Mesenchymal stem cell (in vitro differentiated cells and primary cell): ENCODE data around the gene KCTD5.

Source experiments
- DNase-seq: peaks from one replicate; pipeline ENCODE4 v3.0.0-alpha.2; 2013
- H2AFZ ChIP-seq: one replicate; pipeline ENCODE4 v1.6.1; 2013; ENCODE audit warnings: low read depth, mild to moderate bottlenecking, control low read depth, inconsistent platforms, low read length, moderate library complexity
- H2AK5ac ChIP-seq: 2 replicates; pipeline ENCODE4 v1.6.1; 2013; ENCODE audit warnings: low read length, moderate library complexity, mild to moderate bottlenecking, inconsistent platforms; ENCODE audit not compliant: severe bottlenecking
- H2BK120ac ChIP-seq: one replicate; pipeline ENCODE4 v1.6.1; 2013; ENCODE audit warnings: low read depth, mild to moderate bottlenecking, inconsistent platforms, low read length, moderate library complexity
- H2BK12ac ChIP-seq, 2 experiments: one replicate each; pipeline ENCODE4 v1.6.1; 2013; ENCODE audit warnings: inconsistent platforms in 2 of 2, low read length in 2 of 2, mild to moderate bottlenecking in 2 of 2, moderate library complexity in 2 of 2, control low read depth in 1 of 2
- H2BK15ac ChIP-seq: one replicate; pipeline ENCODE4 v1.6.1; 2013; ENCODE audit warnings: mild to moderate bottlenecking, low read depth, inconsistent platforms; ENCODE audit not compliant: poor library complexity, severe bottlenecking
- H2BK5ac ChIP-seq: 2 replicates; pipeline ENCODE4 v1.6.1; 2013; ENCODE audit warnings: low read depth, mild to moderate bottlenecking, low read length, control low read depth, inconsistent platforms; ENCODE audit not compliant: poor library complexity, severe bottlenecking
- H3K14ac ChIP-seq, 2 experiments: one replicate each; pipeline ENCODE4 v1.6.1; 2013; ENCODE audit warnings: inconsistent platforms in 2 of 2, low read length in 2 of 2, control low read depth in 1 of 2, mild to moderate bottlenecking in 1 of 2, moderate library complexity in 1 of 2
- H3K18ac ChIP-seq, 2 experiments: one replicate each; pipeline ENCODE4 v1.6.1; 2013; ENCODE audit warnings: inconsistent platforms in 2 of 2, low read length in 2 of 2, control low read depth in 1 of 2, low read depth in 1 of 2, mild to moderate bottlenecking in 1 of 2
- H3K23ac ChIP-seq, 2 experiments: one replicate each; pipeline ENCODE4 v1.6.1; 2013; ENCODE audit warnings: inconsistent platforms in 2 of 2, low read length in 2 of 2, mild to moderate bottlenecking in 2 of 2, moderate library complexity in 2 of 2, control low read depth in 1 of 2
- H3K27ac ChIP-seq: 2 replicates; pipeline ENCODE4 v1.5.1; 2013; ENCODE audit warnings: mild to moderate bottlenecking, moderate library complexity, low read length, control low read depth, inconsistent platforms; ENCODE audit not compliant: poor library complexity, severe bottlenecking
- H3K27me3 ChIP-seq, 2 experiments: 2 replicates each; pipeline versions ENCODE4 v1.6.1 to v1.7.0; 2013; ENCODE audit warnings: low read length in 2 of 2, mild to moderate bottlenecking in 2 of 2, moderate library complexity in 2 of 2, control low read depth in 1 of 2, inconsistent platforms in 1 of 2; ENCODE audit not compliant: control insufficient read depth in 1 of 2, insufficient read depth in 1 of 2
- H3K36me3 ChIP-seq, 2 experiments: 2 replicates each; pipeline versions ENCODE4 v1.6.1 to v1.7.0; 2013; ENCODE audit warnings: low read length in 2 of 2, control low read depth in 1 of 2, inconsistent platforms in 1 of 2, low read depth in 1 of 2, mild to moderate bottlenecking in 1 of 2; ENCODE audit not compliant: insufficient read depth in 2 of 2, control insufficient read depth in 1 of 2
- H3K4ac ChIP-seq, 2 experiments: one replicate each; pipeline ENCODE4 v1.6.1; 2013; ENCODE audit warnings: inconsistent platforms in 2 of 2, low read length in 2 of 2, mild to moderate bottlenecking in 2 of 2, moderate library complexity in 2 of 2, control low read depth in 1 of 2, low read depth in 1 of 2
- H3K4me1 ChIP-seq: 2 replicates; pipeline ENCODE4 v1.6.1; 2013; ENCODE audit warnings: low read depth, low read length, control low read depth; ENCODE audit not compliant: control insufficient read depth, insufficient read depth
- H3K4me2 ChIP-seq: 2 replicates; pipeline ENCODE4 v1.6.1; 2013; ENCODE audit warnings: low read length, mild to moderate bottlenecking, inconsistent platforms; ENCODE audit not compliant: poor library complexity, severe bottlenecking
- H3K4me3 ChIP-seq, 2 experiments: 2 replicates each; pipeline versions ENCODE4 v1.5.1 to v1.7.0; 2013; ENCODE audit warnings: low read length in 2 of 2, mild to moderate bottlenecking in 2 of 2, control low read depth in 1 of 2, low read depth in 1 of 2; ENCODE audit not compliant: insufficient read depth in 1 of 2
- H3K79me1 ChIP-seq: replicated peaks from 2 replicates; pipeline ENCODE4 v1.6.1; 2013; ENCODE audit warnings: mild to moderate bottlenecking, control low read depth, low read length, inconsistent platforms; ENCODE audit not compliant: poor library complexity, severe bottlenecking
- H3K9ac ChIP-seq: 2 replicates; pipeline ENCODE4 v1.7.0; 2013; ENCODE audit warnings: mild to moderate bottlenecking, low read length, moderate library complexity
- H3K9me3 ChIP-seq: 2 replicates; pipeline ENCODE4 v1.7.0; 2013; ENCODE audit warnings: mild to moderate bottlenecking, low read length; ENCODE audit not compliant: control insufficient read depth
- H4K8ac ChIP-seq: one replicate; pipeline ENCODE4 v1.6.1; 2013; ENCODE audit warnings: inconsistent platforms, mild to moderate bottlenecking, low read length, moderate library complexity
- H4K91ac ChIP-seq: one replicate; pipeline ENCODE4 v1.6.1; 2013; ENCODE audit warnings: mild to moderate bottlenecking, low read length, inconsistent platforms
- WGBS: methylation state at CpG from one replicate; pipeline ENCODE4 v1.1.7; 2013; ENCODE audit warnings: mixed read lengths; 5-methylcytosine and 5-hydroxymethylcytosine counted together

Gene KCTD5

GRCh38 chr16:2712063-2712441 is 29.7 kb downstream of the KCTD5 start:
- H3K36me3 ChIP-seq = peaks cover 22 to 37% of the 10 kb centered on the region in 2 experiments
- H3K23ac ChIP-seq = no peak overlapping the region
- no peak overlapping the region for H3K4me2 ChIP-seq
- no peak overlapping the region for H2BK12ac ChIP-seq
- H3K14ac ChIP-seq = no peak overlapping the region
- H3K4me3 ChIP-seq = no peak overlapping the region
- no peak overlapping the region for H3K4ac ChIP-seq
- no peak overlapping the region for H3K27ac ChIP-seq
- H2BK120ac ChIP-seq = no peak overlapping the region
- H4K8ac ChIP-seq = no peak overlapping the region
- H3K4me1 ChIP-seq = peaks cover 6% of the 10 kb centered on the region
- DNase-seq = no peak
- H3K9me3 ChIP-seq = no peaks in the 10 kb centered on the region
- H2BK15ac ChIP-seq = no peak overlapping the region
- H3K18ac ChIP-seq = no peak overlapping the region
- no peak overlapping the region for H4K91ac ChIP-seq
- no peak overlapping the region for H2BK5ac ChIP-seq
- 92% methylated on average over 13 of the region's 14 CpGs for WGBS
- H2AFZ ChIP-seq = no peak overlapping the region
- peaks cover 10% of the 10 kb centered on the region for H3K79me1 ChIP-seq
- peaks cover 0 to 3% of the 10 kb centered on the region in 2 experiments for H3K27me3 ChIP-seq
- H3K9ac ChIP-seq = no peak overlapping the region
- H2AK5ac ChIP-seq = no peak overlapping the region

- Histone ChIP-seq H3K18ac (no peak overlapping the region), H3K4me2 (no peak overlapping the region), H2AK5ac (no peak overlapping the region), H3K9ac (no peak overlapping the region), H2BK120ac (no peak overlapping the region), H2BK12ac (no peak overlapping the region), H3K36me3 (peaks cover 17 to 32% of the 10 kb centered on the region in 2 experiments), H4K8ac (no peak overlapping the region), H3K23ac (no peak overlapping the region), H3K27me3 (peaks cover 0 to 3% of the 10 kb centered on the region in 2 experiments), H2BK5ac (no peak overlapping the region), H3K4me1 (peaks cover 6% of the 10 kb centered on the region), H2BK15ac (no peak overlapping the region), H3K4me3 (no peak overlapping the region), H2AFZ (no peak overlapping the region), H3K27ac (no peak overlapping the region), H4K91ac (no peak overlapping the region), H3K4ac (no peak overlapping the region), H3K14ac (no peak overlapping the region), H3K9me3 (no peaks in the 10 kb centered on the region), H3K79me1 (peaks cover 9% of the 10 kb centered on the region)
- WGBS = 93% methylated on average over 19 of the region's 21 CpGs
- no peak for DNase-seq
These were observed 30.2 kb downstream of the KCTD5 start for GRCh38 chr16:2712546-2712945.

GRCh38 chr16:2713523-2713922 is 31.2 kb downstream of the KCTD5 start:
- H2AFZ ChIP-seq = no peak overlapping the region
- peaks cover 6% of the 10 kb centered on the region for H3K4me1 ChIP-seq
- no peak overlapping the region for H4K8ac ChIP-seq
- H2BK120ac ChIP-seq = no peak overlapping the region
- H3K23ac ChIP-seq = no peak overlapping the region
- peaks cover 5% of the 10 kb centered on the region for H3K79me1 ChIP-seq
- H3K27ac ChIP-seq = no peak overlapping the region
- H2BK15ac ChIP-seq = no peak overlapping the region
- DNase-seq = no peak
- no peak overlapping the region for H3K4me2 ChIP-seq
- 78% methylated on average over 14 of the region's 14 CpGs for WGBS
- no peak overlapping the region for H3K9ac ChIP-seq
- H4K91ac ChIP-seq = no peak overlapping the region
- H3K9me3 ChIP-seq = no peaks in the 10 kb centered on the region
- H3K18ac ChIP-seq = no peak overlapping the region
- H2BK5ac ChIP-seq = no peak overlapping the region
- peaks cover 0 to 3% of the 10 kb centered on the region in 2 experiments for H3K27me3 ChIP-seq
- no peak overlapping the region for H3K4ac ChIP-seq
- no peak overlapping the region for H2AK5ac ChIP-seq
- peaks cover 7 to 22% of the 10 kb centered on the region in 2 experiments for H3K36me3 ChIP-seq
- no peak overlapping the region for H2BK12ac ChIP-seq
- H3K14ac ChIP-seq = no peak overlapping the region
- no peak overlapping the region for H3K4me3 ChIP-seq

- H2BK120ac ChIP-seq = no peak overlapping the region
- H2AFZ ChIP-seq = no peak overlapping the region
- no peak overlapping the region for H3K18ac ChIP-seq
- H3K9ac ChIP-seq = no peak overlapping the region
- no peak overlapping the region for H4K91ac ChIP-seq
- no peak overlapping the region for H2BK15ac ChIP-seq
- no peak overlapping the region for H2BK5ac ChIP-seq
- peaks cover 0 to 3% of the 10 kb centered on the region in 2 experiments for H3K27me3 ChIP-seq
- H2AK5ac ChIP-seq = no peak overlapping the region
- peaks cover under 1 to 18% of the 10 kb centered on the region in 2 experiments for H3K36me3 ChIP-seq
- H3K79me1 ChIP-seq = peaks cover 5% of the 10 kb centered on the region
- no peak overlapping the region for H2BK12ac ChIP-seq
- no peak overlapping the region for H3K14ac ChIP-seq
- H3K4ac ChIP-seq = no peak overlapping the region
- no peak overlapping the region for H3K4me2 ChIP-seq
- no peak overlapping the region for H3K4me3 ChIP-seq
- H3K23ac ChIP-seq = no peak overlapping the region
- peaks cover 6% of the 10 kb centered on the region for H3K4me1 ChIP-seq
- WGBS = 92% methylated on average over 27 of the region's 28 CpGs
- no peak for DNase-seq
- no peak overlapping the region for H3K27ac ChIP-seq
- H4K8ac ChIP-seq = no peak overlapping the region
- H3K9me3 ChIP-seq = no peaks in the 10 kb centered on the region
These were observed 31.9 kb downstream of the KCTD5 start for GRCh38 chr16:2713985-2714774.
